Islet precursor cell (in vitro differentiated cells): ENCODE data around the gene TMPRSS9.
"Not testable (repeated sequence)": the region's sequence is repeated elsewhere in the genome, so short reads cannot be mapped to it uniquely, and the experiment has no call there.

Experiments used
- DNase-seq: peaks from one replicate; pipeline ENCODE4 v3.0.0-alpha.2; 2018

The TMPRSS9 gene

DNA sequence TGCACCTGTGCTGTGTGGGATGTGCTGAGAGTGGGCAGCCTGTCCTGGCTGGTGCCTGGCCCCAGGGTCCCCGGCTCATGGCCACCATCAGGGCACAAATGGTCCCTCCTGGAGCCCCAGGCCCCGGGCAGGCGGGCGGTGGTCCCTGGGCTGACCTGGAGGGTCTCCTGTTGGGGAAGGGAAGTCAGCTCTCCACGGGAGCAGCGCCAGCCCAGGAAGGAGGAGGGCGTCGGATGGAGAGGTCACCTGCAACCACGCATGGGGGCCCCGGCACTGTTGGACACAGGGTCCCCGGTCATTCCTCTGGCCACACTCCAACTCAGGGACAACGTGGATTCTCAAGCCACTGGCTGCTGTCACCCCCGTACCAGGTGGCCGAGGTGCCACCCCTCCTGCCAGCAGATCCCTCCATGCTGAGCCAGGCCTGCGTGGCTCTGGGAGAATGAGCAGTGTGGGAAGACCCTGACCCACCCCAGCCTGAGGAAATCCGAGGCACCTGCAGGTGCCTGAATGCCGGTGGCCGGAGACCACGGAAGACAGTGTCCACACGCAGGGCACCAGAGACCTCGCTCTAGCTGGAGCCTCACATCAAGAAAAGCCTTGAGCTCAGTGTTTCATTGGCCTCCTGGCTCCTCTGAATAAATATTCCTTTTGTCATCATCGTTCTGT, 83.2 kb downstream of the TMPRSS9 start:
- DNase-seq, result no peak

DNA sequence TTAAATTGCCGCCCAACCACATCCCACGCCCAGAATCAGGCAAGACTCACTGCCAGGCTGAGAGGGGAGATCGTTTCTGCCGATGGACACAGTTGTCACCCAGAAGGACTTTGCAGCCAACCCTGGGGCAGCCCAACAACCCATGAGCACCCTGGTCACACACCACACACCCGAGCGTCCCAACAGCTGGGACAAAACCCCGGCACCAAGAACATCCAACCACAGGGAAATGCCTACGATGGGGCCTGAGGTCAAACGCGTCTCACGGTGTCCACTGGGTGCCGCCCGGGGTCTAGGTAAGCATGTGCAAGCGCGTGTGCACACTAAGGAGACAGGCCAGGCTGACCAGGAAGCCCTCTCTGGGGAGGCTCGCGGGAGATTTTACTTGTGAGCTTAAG, 83.7 kb downstream of the TMPRSS9 start:
- DNase-seq, result no peak

- no peak for DNase-seq
Measured at GRCh38 chr19:2444251-2445002, 84.4 kb downstream of the TMPRSS9 start.

- DNase-seq, result no peak
Measured at GRCh38 chr19:2446381-2446780, 86.3 kb downstream of the TMPRSS9 start.

DNA sequence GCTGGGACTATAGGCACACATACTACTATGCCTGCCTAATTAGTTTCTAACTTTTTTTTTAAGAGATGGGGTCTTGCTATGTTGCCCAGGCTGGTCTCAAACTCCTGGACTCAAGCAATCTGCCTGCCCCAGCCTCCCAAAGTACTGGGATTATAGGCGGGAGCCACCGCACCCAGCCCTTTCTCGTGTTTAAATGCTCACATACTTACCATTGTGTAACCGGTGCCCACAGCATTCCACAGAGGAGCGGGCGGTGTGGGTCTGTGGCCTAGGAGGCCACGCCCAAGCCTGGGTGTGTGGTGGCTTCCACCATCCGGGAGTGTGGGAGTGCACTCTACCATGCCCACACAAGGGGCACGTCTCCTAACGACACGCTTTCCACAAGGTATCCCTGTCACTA, 89.0 kb downstream of the TMPRSS9 start:
- DNase-seq, result no peak

GRCh38 chr19:2451138-2451537, 91.1 kb downstream of the TMPRSS9 start:
- no peak for DNase-seq

DNA sequence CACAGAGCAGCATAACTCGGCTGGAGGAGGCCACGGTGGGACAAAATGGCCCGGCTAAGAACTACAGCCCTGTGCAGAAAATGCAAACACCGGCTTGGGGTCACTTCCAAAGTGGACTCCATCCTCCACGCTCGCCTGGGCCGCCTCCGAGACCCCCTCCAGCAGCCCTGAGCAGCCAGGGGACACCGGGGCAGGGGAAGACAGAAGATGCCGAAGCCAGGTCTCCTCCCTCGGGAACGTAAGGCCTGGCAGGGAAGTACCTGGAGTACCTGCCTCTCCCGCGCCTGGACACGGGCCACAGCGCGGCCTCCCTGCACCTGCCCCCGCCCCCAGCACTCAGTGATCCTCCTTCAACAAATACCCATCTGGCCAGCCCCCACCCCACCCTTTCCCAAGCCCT, 91.7 kb downstream of the TMPRSS9 start:
- DNase-seq, result no peak

GRCh38 chr19:2453431-2454025, 93.5 kb downstream of the TMPRSS9 start:
- no peak for DNase-seq

GRCh38 chr19:2454199-2454961, 94.3 kb downstream of the TMPRSS9 start:
- no peak for DNase-seq

- DNase-seq, result no peak
Measured at GRCh38 chr19:2454962-2455850, 95.1 kb downstream of the TMPRSS9 start.

DNA sequence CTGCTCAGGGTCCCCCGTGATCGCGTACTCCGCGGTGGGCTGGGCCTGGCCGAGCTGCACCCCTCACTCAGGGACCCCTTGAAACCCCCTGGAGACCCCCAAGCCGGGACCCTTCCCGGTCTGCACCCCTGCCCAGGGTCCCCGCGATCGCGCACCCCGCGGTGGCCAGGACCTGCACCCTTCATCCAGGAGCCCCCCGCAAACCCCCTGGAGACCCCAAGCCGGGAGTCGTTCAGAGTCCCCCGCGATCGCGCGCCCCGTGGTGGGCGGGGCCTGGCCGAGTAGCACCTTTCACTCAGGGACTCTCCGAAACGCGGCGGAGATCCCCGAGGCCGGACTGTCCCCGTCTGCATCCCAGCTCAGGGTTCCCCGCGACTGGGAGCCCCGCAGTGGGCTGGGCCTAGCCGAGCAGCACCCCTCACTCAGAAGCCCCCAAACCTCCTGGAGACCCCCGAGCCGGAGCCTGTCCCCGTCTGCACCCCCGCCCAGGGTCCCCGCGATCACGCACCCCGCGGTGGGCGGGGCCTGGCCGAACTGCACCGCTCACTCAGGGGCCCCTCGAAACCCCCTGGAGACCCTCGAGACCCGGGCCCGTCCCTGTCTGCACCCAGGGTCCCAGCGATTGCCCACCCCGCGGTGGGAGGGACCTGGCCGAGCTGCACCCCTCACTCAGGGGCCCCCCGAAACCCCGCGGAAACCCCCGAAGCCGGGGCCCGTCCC, 95.9 kb downstream of the TMPRSS9 start:
- no peak for DNase-seq

DNA sequence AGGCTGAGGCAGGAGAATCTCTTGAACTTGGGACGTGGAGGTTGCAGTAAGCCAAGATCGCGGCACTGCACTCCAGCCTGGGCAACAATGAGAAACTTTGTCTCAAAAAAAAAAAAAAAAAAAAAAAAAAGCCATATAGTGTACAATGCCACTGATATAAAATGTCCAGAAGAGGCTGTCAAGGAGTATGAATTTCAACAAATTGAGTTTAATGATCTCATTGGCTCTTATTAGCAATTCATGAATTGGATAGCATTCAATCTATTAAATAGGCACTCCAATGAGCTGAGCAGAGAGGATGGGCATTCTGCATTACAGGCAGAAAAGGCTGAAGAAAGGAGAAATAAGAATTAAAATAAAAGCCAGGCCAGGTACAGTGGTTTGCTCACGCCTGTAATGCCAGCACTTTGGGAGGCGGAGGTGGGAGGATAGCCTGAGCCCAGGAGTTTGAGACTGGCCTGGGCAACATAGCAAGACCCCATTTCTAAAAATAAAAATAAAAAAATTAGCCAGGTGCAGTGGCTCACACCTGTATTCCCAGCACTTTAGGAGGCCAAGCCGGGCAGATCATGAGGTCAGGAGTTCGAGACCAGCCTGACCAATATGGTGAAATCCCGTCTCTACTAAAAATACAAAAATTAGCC, 97.5 kb downstream of the TMPRSS9 start:
- no peak for DNase-seq

GRCh38 chr19:2458054-2458453, 98.0 kb downstream of the TMPRSS9 start:
- DNase-seq, result no peak

DNA sequence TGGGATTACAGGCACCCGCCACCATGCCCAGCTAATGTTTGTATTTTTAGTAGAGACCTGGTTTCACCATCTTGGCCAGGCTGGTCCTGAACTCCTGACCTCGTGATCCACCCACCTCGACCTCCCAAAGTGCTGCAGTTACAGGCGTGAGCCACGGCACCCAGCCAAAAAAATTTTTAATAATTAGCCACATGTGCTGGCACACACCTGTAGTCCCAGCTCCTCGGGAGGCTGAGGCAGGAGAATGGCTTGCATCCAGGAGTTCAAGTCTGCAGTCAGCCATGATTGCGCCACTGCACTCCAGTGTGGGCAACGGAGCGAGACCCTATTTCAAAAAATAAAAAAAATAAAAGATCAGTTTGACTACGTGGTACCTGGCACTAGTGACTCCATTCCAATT, 98.7 kb downstream of the TMPRSS9 start:
- DNase-seq, result not testable (repeated sequence)

- no peak for DNase-seq
Measured at GRCh38 chr19:2460245-2460644, 100.2 kb downstream of the TMPRSS9 start.

GRCh38 chr19:2461751-2462634, 101.9 kb downstream of the TMPRSS9 start:
- DNase-seq, result peak; percentile 80

- DNase-seq, result peak; percentile 98
Measured at GRCh38 chr19:2462635-2463421, 102.8 kb downstream of the TMPRSS9 start.

GRCh38 chr19:2463694-2464093, 103.6 kb downstream of the TMPRSS9 start:
- not testable (repeated sequence) for DNase-seq

DNA sequence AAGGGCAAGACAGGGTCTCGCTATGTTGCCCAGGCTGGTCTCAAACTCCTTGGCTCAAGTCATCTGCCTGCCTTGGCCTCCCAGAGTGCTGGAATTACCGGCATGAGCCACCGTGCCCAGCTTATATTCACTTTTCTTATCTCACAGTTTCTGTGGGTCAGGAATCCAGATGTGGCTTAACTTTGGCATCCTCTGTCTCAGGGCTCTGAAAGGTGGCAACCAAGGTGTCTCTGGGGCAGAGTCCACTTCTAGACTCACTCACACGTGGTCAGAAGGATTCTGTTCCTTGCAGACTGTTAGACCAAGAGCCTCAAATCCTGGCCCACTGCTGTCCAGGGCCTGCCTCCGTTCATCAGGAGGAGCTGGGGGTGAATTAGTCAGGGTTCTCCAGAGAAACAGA, 104.3 kb downstream of the TMPRSS9 start:
- no peak for DNase-seq
